GM12878 (cell line): Measurements from ENCODE around the gene DEGS2. TPM values are rescaled to one million over a fixed set of nuclear protein-coding genes. Genes with fewer than 3 reads are reported as not detected.

ENCODE experiments used
- ATAC-seq: fragments of 200-7000 bp; cut with Tn5 transposase; 3 replicates; pipeline ENCODE4 v1.9.1; 2020; ENCODE audit warnings: mild to moderate bottlenecking, moderate library complexity
- BruUV-seq: library from RNA; stranded (reverse); fragments of 400-500 nt; replicated peaks from 2 replicates; lab custom pipeline; 2021; lab: Mats Ljungman, UMichigan
- CTCF ChIA-PET: fragments of 300-600 bp; sonication (Branson Sonifier 250); formaldehyde crosslinking; extraction: SDS; loops from one replicate; lab custom pipeline; 2021; ENCODE audit warnings: inconsistent platforms; lab: Yijun Ruan, JAX
- POLR2A ChIA-PET: fragments of 350-600 bp; formaldehyde crosslinking; extraction: SDS; loops from one replicate; lab custom pipeline; 2021; ENCODE audit warnings: inconsistent platforms; lab: Charles Lee
- RAD21 ChIA-PET: fragments of 300-600 bp; sonication (Branson Sonifier 250); formaldehyde crosslinking; loops from one replicate; lab custom pipeline; 2023; ENCODE audit warnings: antibody characterized with exemption; ENCODE audit not compliant: unreplicated experiment; lab: Charles Lee
- SMC1A ChIA-PET: fragments of 300-600 bp; sonication (Branson Sonifier 250); formaldehyde crosslinking; loops from one replicate; lab custom pipeline; 2023; ENCODE audit not compliant: unreplicated experiment, uncharacterized antibody; lab: Charles Lee
- DNase-seq: peaks from one replicate; pipeline ENCODE4 v3.0.0-alpha.2; 2011; ENCODE audit warnings: low read depth, low spot score
- FAIRE-seq: peaks from 3 replicates; lab custom pipeline; 2011; peaks lifted over from hg19 to GRCh38; lab: Jason Lieb, UNC
- H2AFZ ChIP-seq: 2 replicates; pipeline ENCODE4 v1.6.0; 2011; ENCODE audit warnings: low read depth, low read length, control low read depth; ENCODE audit not compliant: control insufficient read depth
- H3K27ac ChIP-seq: 2 replicates; pipeline ENCODE4 v1.5.1; 2011; ENCODE audit warnings: control low read depth; ENCODE audit not compliant: control insufficient read depth, insufficient read depth
- H3K27me3 ChIP-seq, 2 experiments: replicated peaks in 1 of 2; 2 replicates each; pipeline versions ENCODE4 v1.6.0 to v1.6.1; 2011; ENCODE audit warnings: low read length in 1 of 2; ENCODE audit not compliant: control insufficient read depth in 2 of 2, insufficient read depth in 2 of 2
- H3K36me3 ChIP-seq, 2 experiments: 2 replicates each; pipeline ENCODE4 v1.5.1; 2011; ENCODE audit warnings: low read length in 1 of 2; ENCODE audit not compliant: control insufficient read depth in 2 of 2, insufficient read depth in 2 of 2
- H3K4me1 ChIP-seq: 2 replicates; pipeline ENCODE4 v1.6.1; 2011; ENCODE audit warnings: mild to moderate bottlenecking, low read length, moderate library complexity, mixed read lengths; ENCODE audit not compliant: control insufficient read depth, insufficient read depth
- H3K4me2 ChIP-seq: 2 replicates; pipeline ENCODE4 v1.6.0; 2011; ENCODE audit warnings: control low read depth; ENCODE audit not compliant: control insufficient read depth, insufficient read depth
- H3K4me3 ChIP-seq: fragments of 200-600 bp; sonication (generic); 2 replicates; pipeline ENCODE4 v1.5.1; 2016
- H3K79me2 ChIP-seq: 2 replicates; pipeline ENCODE4 v1.6.0; 2011; ENCODE audit warnings: low read length; ENCODE audit not compliant: control insufficient read depth, insufficient read depth
- H3K9ac ChIP-seq: 2 replicates; pipeline ENCODE4 v1.8.0; 2011; ENCODE audit warnings: low read length, control low read depth, mixed read lengths; ENCODE audit not compliant: control insufficient read depth, insufficient read depth
- H3K9me3 ChIP-seq: replicated peaks from 3 replicates; pipeline ENCODE4 v1.5.1; 2011; ENCODE audit warnings: mild to moderate bottlenecking, low read length; ENCODE audit not compliant: control insufficient read depth, insufficient read depth
- H4K20me1 ChIP-seq: 2 replicates; pipeline ENCODE4 v1.6.0; 2011; ENCODE audit not compliant: control insufficient read depth, insufficient read depth
- BHLHE40 ChIP-seq, 2 experiments: fragments of 450-650 bp in 1 of 2; IDR thresholded peaks; 2 replicates each; pipeline ENCODE4 v1.6.1; 2011 to 2017; ENCODE audit warnings: low read depth in 2 of 2, borderline replicate concordance in 1 of 2, improper control_type of control experiment in 1 of 2, low read length in 1 of 2, mild to moderate bottlenecking in 1 of 2
- BRCA1 ChIP-seq: IDR thresholded peaks from 2 replicates; pipeline ENCODE4 v1.6.1; 2011; ENCODE audit warnings: low read depth, low read length, improper control_type of control experiment
- E2F4 ChIP-seq: IDR thresholded peaks from 2 replicates; pipeline ENCODE4 v1.6.1; 2012; ENCODE audit warnings: low read depth, low read length, improper control_type of control experiment
- EGR1 ChIP-seq, 2 experiments: IDR thresholded peaks; 1 replicate in 1 of 2; 2 replicates in 1 of 2; pipeline ENCODE4 v1.6.1; 2011 to 2012; ENCODE audit warnings: low read depth in 2 of 2, low read length in 2 of 2, borderline replicate concordance in 1 of 2, mild to moderate bottlenecking in 1 of 2, moderate library complexity in 1 of 2
- PML ChIP-seq: IDR thresholded peaks from 2 replicates; pipeline ENCODE4 v1.6.1; 2012; ENCODE audit warnings: low read length, inconsistent platforms
- POLR2AphosphoS2 ChIP-seq: IDR thresholded peaks from 2 replicates; pipeline ENCODE4 v1.6.1; 2011; ENCODE audit warnings: low read depth, mild to moderate bottlenecking, low read length, improper control_type of control experiment, moderate library complexity
- RUNX3 ChIP-seq: IDR thresholded peaks from 2 replicates; pipeline ENCODE4 v1.6.1; 2012; ENCODE audit warnings: low read length, inconsistent platforms
- STAT1 ChIP-seq: fragments of 450-650 bp; conservative IDR thresholded peaks from 2 replicates; pipeline ENCODE4 v1.6.1; 2014; ENCODE audit warnings: antibody characterized with exemption, mild to moderate bottlenecking
- ZNF24 ChIP-seq: fragments of 450-650 bp; IDR thresholded peaks from 2 replicates; pipeline ENCODE4 v1.6.1; 2017; ENCODE audit warnings: antibody characterized with exemption, mild to moderate bottlenecking
- ZNF592 ChIP-seq: fragments of 450-650 bp; IDR thresholded peaks from 2 replicates; pipeline ENCODE4 v1.6.1; 2017; ENCODE audit warnings: mild to moderate bottlenecking, moderate library complexity
- WGBS: methylation state at CpG from one replicate; pipeline ENCODE4 v1.1.6; 2016; ENCODE audit warnings: low lambda C conversion rate; ENCODE audit not compliant: insufficient replicate concordance, insufficient coverage; ENCODE audit errors: missing lambda C conversion rate; 5-methylcytosine and 5-hydroxymethylcytosine counted together
- in situ Hi-C: fragments of 300-500 bp; cut with MboI; formaldehyde crosslinking; loops from 9 replicates; pipeline ENCODE4 v1.14.3; 2018; ENCODE audit warnings: mixed read lengths
- intact Hi-C: fragments of 100-400 bp; cut with micrococcal nuclease; formaldehyde crosslinking; loops from one replicate; pipeline ENCODE4 v1.14.2; 2022; ENCODE audit not compliant: unreplicated experiment
- polyA plus RNA-seq, 11 experiments: library from polyadenylated mRNA; depleted of rRNA in 4 of 11; unstranded in 6 of 11; stranded (reverse) in 5 of 11; fragments of >200 nt; fragmentation: Nextera tagmentation in 4 of 11; fragmentation: Illumina TruSeq in 1 of 11; extraction: Ambion mirVana in 4 of 11; extraction: Trizol in 1 of 11; gene quantifications; 1 replicate in 1 of 11; 2 replicates in 10 of 11; pipeline versions ENCODE4 v1.2.1 to v1.2.3, GENCODE V29; 2011 to 2016; ENCODE audit warnings: inconsistent platforms in 2 of 11, missing spikeins in 2 of 11, low read depth in 1 of 11
- total RNA-seq, 4 experiments: library from RNA; depleted of rRNA in 3 of 4; stranded (reverse); fragments of >200 nt in 3 of 4; fragmentation: Illumina TruSeq in 1 of 4; extraction: Trizol in 1 of 4; gene quantifications; 2 replicates each; pipeline versions ENCODE4 v1.2.1 to v1.2.3, GENCODE V29; 2013 to 2021

The DEGS2 gene
- total and polyA plus RNA-seq, 10 of the 15 experiments (the other 5 are each of a cell fraction or from before 2014, with no cell fraction given): 0.01 to 2.5 (median 0.45) TPM; not detected in 1

- ATAC-seq (no peak), FAIRE-seq (no peak), DNase-seq (no peak)
- Histone ChIP-seq H3K4me2 (no peak overlapping the region), H3K9ac (no peak overlapping the region), H3K4me1 (no peaks in the 10 kb centered on the region), H4K20me1 (no peaks in the 10 kb centered on the region), H2AFZ (no peak overlapping the region), H3K9me3 (no peaks in the 10 kb centered on the region)
- no TSS peak for BruUV-seq
- ChIA-PET POLR2A (no interaction called here), RAD21 (no interaction called here), SMC1A (no interaction called here)
- 80% methylated on average over 18 of the region's 18 CpGs for WGBS
- intact Hi-C loops: no loop called here
- TF ChIP-seq POLR2AphosphoS2: peak; percentile 31; the same call in 1 of the 2 replicates
- no peak for TF ChIP-seq STAT1
- TF ChIP-seq, all 136 proteins: peak for 1
- Histone ChIP-seq H3K27ac (no peak overlapping the region), H3K36me3 (peaks cover 2 to 3% of the 10 kb centered on the region in 2 experiments; a peak in 2 of 4 replicates), H3K79me2 (no peaks in the 10 kb centered on the region), H3K27me3 (no peaks in the 10 kb centered on the region), H3K4me3 (no peak overlapping the region)
- in situ Hi-C loops: no loop called here
- CTCF ChIA-PET: interaction anchor here (1.2 kb wide), 1 partner anchor 49 kb away, joined by 3 read pairs; no protein-coding TSS in a partner anchor
These were observed 14.3 kb downstream of the DEGS2 start for GRCh38 chr14:100144996-100145646.

GRCh38 chr14:100144645-100144995, 14.8 kb downstream of the DEGS2 start:
- no peak overlapping the region for H3K27ac ChIP-seq
- H3K36me3 ChIP-seq: peaks cover 2 to 3% of the 10 kb centered on the region in 2 experiments; a peak in 2 of 4 replicates
- in situ Hi-C loops: no loop called here
- intact Hi-C loops: no loop called here
- CTCF ChIA-PET: no interaction called here
- FAIRE-seq (no peak), DNase-seq (no peak), ATAC-seq (no peak)
- no peaks in the 10 kb centered on the region for H3K4me1 ChIP-seq
- 80% methylated on average over 4 of the region's 4 CpGs for WGBS
- no peaks in the 10 kb centered on the region for H3K79me2 ChIP-seq
- BruUV-seq: no TSS peak
- H3K4me2 ChIP-seq: no peak overlapping the region
- no peak overlapping the region for H3K9ac ChIP-seq
- POLR2A ChIA-PET: no interaction called here
- RAD21 ChIA-PET: no interaction called here
- no peaks in the 10 kb centered on the region for H3K9me3 ChIP-seq
- SMC1A ChIA-PET: no interaction called here
- H4K20me1 ChIP-seq: no peaks in the 10 kb centered on the region
- H3K4me3 ChIP-seq: no peak overlapping the region
- no peaks in the 10 kb centered on the region for H3K27me3 ChIP-seq
- no peak overlapping the region for H2AFZ ChIP-seq
- no peak for TF ChIP-seq E2F4
- TF ChIP-seq RUNX3: no peak
- TF ChIP-seq BRCA1: no peak
- TF ChIP-seq ZNF24: no peak
- TF ChIP-seq PML: no peak
- no peak for TF ChIP-seq ZNF592
- no peak for TF ChIP-seq BHLHE40 (IDR thresholded peaks at IDR 0.05; ENCODE audit: borderline replicate concordance in 1 of 2, low read depth in 2 of 2, low read length in 1 of 2)
- TF ChIP-seq EGR1 (IDR thresholded peaks at IDR 0.05; ENCODE audit: borderline replicate concordance in 1 of 2, low read depth in 2 of 2, low read length in 2 of 2): no peak
